Activated CD4-positive, alpha-beta T cell treated with anti-CD3 and anti-CD28 coated beads, Interleukin-2, Interleukin-6, amounts not matched to agents 100 ng/mL and 50 ng/mL, durations not matched to agents 16 hours and 8 hours (primary cell): Measurements from ENCODE around the gene AGBL4.
"Not testable (repeated sequence)": the region's sequence is repeated elsewhere in the genome, so short reads cannot be mapped to it uniquely, and the experiment has no call there.

Experiments used
- DNase-seq: peaks from one replicate; pipeline ENCODE4 v3.0.0-alpha.2; 2020

AGBL4 gene

GRCh38 chr1:49298304-49298703 lies 725.5 kb downstream of the AGBL4 start:
- no peak for DNase-seq

DNA sequence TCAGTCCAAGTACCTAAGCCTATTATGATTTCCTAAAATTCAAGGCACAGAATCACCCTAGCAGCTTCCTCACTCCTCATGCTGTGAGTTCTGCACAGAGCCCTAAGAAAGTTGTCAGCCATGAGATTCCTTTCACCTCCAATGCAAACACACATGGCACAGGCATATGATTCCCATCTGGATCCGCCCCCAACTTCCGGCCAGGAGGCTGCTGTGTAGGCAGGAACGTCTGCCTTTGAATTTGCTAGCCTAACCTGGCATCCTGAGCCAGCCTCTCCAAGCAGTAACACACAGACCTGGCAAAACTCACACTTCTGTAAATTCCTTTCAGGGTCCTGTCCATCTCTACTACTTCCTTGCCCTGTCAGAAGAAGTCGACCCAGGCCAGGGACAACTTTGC lies 726.0 kb downstream of the AGBL4 start:
- DNase-seq = no peak

GRCh38 chr1:49294539-49294938 lies 729.2 kb downstream of the AGBL4 start:
- DNase-seq = no peak

DNA sequence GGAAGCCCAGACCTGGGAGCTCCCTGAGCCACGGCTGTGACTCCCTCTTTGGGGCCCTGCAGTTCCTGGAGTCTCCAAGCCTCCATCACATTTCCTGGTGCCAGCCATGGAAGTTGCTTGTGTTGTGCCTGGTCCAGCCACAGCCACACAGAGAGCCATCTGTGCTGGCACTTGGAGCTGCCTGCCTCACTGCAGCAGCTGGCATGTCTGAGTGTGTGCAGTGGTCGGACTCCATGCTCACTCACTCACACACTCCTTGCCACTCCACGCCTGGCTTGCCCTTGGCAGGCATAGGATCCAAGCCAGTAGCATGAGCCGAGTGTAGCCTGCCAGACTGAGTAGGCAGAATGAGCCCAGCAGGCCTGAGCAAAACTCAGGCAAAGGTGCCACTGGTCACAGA lies 730.7 kb downstream of the AGBL4 start:
- DNase-seq = no peak

- not testable (repeated sequence) for DNase-seq
These were observed 766.3 kb downstream of the AGBL4 start for GRCh38 chr1:49257211-49258049.

DNA sequence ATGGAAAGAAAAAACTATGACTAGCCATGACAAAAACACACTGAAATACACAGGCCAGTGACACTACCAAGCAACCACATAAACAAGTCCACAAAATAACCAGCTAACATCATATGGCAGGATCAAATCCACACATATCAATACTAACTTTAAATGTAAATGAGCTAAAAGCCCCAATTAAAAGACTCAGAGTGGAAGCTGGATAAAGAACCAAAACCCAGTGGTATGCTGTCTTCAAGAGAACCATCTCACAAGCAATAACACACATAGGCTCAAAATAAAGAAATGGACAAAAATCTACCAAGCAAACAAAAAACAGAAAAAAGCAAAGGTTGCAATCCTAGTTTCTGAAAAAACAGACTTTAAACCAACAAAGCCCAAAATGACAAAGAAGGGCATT lies 770.8 kb downstream of the AGBL4 start:
- no peak for DNase-seq

DNA sequence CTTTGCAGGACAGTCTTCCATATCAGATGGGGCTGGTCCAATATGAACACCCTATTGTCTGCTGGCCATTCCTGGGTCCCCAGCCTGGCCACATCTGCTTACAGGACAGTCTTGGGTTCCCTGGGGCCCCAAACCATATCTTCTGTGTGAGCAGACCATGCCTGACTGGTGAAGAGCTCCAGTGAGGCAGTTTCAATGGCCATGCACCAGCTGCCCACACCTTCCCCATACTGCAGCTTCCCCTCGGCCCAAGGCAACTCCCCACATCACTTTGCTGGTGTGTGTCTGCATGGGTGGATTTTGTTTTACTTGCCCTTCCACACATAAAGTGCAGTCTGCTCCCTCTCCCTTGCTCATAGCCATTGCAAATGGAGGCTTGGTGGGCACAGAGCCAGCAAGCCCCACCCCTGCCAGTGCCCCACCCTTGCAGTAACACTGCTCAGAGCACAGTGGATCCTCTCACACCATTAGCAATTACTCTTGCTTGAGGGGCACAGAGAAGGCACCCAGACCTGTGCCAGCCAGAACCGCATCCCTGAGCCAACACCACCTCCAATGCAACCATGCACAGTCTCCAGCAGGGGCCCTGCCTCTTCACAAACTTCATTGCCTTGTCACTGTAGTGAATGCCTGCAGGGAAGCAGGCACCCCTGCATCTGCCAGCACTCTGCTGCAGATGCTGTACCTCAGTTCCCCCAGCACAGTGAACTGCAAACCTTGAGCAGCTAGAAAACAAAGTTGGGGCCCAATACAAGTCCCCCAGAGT lies 772.6 kb downstream of the AGBL4 start:
- DNase-seq = no peak

GRCh38 chr1:49240709-49241221 lies 783.0 kb downstream of the AGBL4 start:
- no peak for DNase-seq

- DNase-seq = no peak
These were observed 788.8 kb downstream of the AGBL4 start for GRCh38 chr1:49234988-49235387.

DNA sequence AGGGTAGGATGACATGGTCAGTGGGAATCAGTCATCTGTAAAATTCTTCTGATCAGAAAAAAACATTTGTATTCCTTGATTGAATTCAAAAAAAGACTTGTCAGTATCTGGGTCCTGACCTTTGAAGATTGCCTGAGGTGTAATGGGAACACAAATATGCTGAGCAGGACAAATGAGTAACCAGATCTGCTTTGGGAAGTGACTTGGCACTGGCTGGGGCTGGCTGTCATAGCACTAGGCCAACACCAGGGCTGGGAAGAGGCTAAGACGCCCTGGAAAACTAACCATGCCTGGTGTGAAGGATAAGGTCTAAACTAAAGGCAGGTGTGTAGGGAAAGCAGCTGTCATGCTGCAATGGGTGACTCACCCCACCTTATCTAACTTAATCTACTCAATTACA lies 794.2 kb downstream of the AGBL4 start:
- no peak for DNase-seq

- no peak for DNase-seq
These were observed 797.0 kb downstream of the AGBL4 start for GRCh38 chr1:49226758-49227157.

GRCh38 chr1:49225464-49225863 lies 798.3 kb downstream of the AGBL4 start:
- DNase-seq = no peak

GRCh38 chr1:49213301-49213700 lies 810.5 kb downstream of the AGBL4 start:
- no peak for DNase-seq

GRCh38 chr1:49208712-49209111 lies 815.0 kb downstream of the AGBL4 start:
- DNase-seq = no peak

- no peak for DNase-seq
These were observed 819.0 kb downstream of the AGBL4 start for GRCh38 chr1:49204720-49205119.

- DNase-seq = no peak
These were observed 823.0 kb downstream of the AGBL4 start for GRCh38 chr1:49200738-49201137.

GRCh38 chr1:49199564-49199963 lies 824.2 kb downstream of the AGBL4 start:
- DNase-seq = no peak

DNA sequence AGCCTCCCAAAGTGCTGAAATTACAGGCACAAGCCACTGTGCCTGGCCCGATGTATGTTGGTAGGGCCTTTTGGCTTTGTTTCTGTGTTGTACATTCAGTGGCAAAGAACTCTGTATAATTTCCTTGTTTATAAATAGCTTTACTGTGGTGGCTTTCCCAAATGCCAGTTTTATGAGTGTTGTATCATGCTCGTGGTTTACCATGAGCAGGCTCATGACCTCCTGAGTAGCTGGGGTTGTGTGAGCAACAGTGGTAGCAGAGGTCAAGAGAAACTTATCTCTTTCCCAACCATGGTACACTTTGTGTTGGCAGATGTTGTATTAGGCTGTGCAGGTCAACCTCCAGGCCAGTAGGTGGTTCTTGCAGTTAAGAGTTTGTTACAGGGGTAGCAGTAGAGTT lies 826.7 kb downstream of the AGBL4 start:
- no peak for DNase-seq

DNA sequence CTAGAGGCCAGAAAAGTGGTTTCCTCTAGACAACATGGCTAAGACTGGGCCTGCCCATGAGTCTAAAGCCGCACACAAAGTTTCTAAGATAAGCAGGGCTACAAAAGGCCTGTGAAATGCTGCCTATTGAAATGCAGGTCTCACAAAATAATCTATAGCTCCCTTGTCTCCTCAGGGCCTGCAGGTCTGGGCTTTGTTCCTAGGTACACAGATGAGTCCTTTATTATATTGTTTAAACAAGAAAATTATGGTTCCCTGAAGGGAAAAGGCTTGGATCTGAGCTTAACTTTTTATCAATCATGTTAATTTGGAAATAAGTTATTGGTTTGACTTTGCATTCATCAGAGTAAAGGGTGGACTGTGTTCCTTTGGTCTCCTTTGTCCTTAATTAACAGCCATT lies 833.6 kb downstream of the AGBL4 start:
- DNase-seq = no peak

GRCh38 chr1:49187056-49187455 lies 836.7 kb downstream of the AGBL4 start:
- DNase-seq = no peak

- no peak for DNase-seq
These were observed 838.2 kb downstream of the AGBL4 start for GRCh38 chr1:49185450-49185980.

- DNase-seq = no peak
These were observed 840.3 kb downstream of the AGBL4 start for GRCh38 chr1:49183489-49183888.

GRCh38 chr1:49181033-49181432 lies 842.7 kb downstream of the AGBL4 start:
- no peak for DNase-seq
